Measurements from ENCODE around the gene TRPM4.
"Not testable (repeated sequence)": the region's sequence is repeated elsewhere in the genome, so short reads cannot be mapped to it uniquely, and the experiment has no call there.

TRPM4 gene

GRCh38 chr19:49127225-49127624, 30.4 kb upstream of the TRPM4 start:
- not testable (repeated sequence) for DNase-seq (ENCODE audit: low read depth)

- DNase-seq (ENCODE audit: low read depth), result peak; percentile 98
These were observed 29.7 kb upstream of the TRPM4 start for GRCh38 chr19:49127674-49128544.

GRCh38 chr19:49128545-49129237, 28.9 kb upstream of the TRPM4 start:
- DNase-seq (ENCODE audit: low read depth), result no peak

GRCh38 chr19:49129238-49129583, 28.4 kb upstream of the TRPM4 start:
- DNase-seq (ENCODE audit: low read depth), result no peak

- DNase-seq (ENCODE audit: low read depth), result no peak
These were observed 27.3 kb upstream of the TRPM4 start for GRCh38 chr19:49130325-49130724.

- no peak for DNase-seq (ENCODE audit: low read depth)
These were observed 24.5 kb upstream of the TRPM4 start for GRCh38 chr19:49132974-49133609.

GRCh38 chr19:49133621-49134454, 23.8 kb upstream of the TRPM4 start:
- DNase-seq (ENCODE audit: low read depth), result peak; percentile 74

GRCh38 chr19:49135686-49136085, 21.9 kb upstream of the TRPM4 start:
- DNase-seq (ENCODE audit: low read depth), result no peak

- DNase-seq (ENCODE audit: low read depth), result no peak
These were observed 20.8 kb upstream of the TRPM4 start for GRCh38 chr19:49136771-49137171.

- no peak for DNase-seq (ENCODE audit: low read depth)
These were observed 16.6 kb upstream of the TRPM4 start for GRCh38 chr19:49140951-49141350.

GRCh38 chr19:49141352-49141751, 16.2 kb upstream of the TRPM4 start:
- DNase-seq (ENCODE audit: low read depth), result no peak

GRCh38 chr19:49142866-49143335, 14.7 kb upstream of the TRPM4 start:
- DNase-seq (ENCODE audit: low read depth), result peak; percentile 95

GRCh38 chr19:49145573-49146407, 11.8 kb upstream of the TRPM4 start:
- DNase-seq (ENCODE audit: low read depth), result peak; percentile 72

- not testable (repeated sequence) for DNase-seq (ENCODE audit: low read depth)
These were observed 11.2 kb upstream of the TRPM4 start for GRCh38 chr19:49146408-49146770.

- no peak for DNase-seq (ENCODE audit: low read depth)
These were observed 9.4 kb upstream of the TRPM4 start for GRCh38 chr19:49148044-49148682.

- peak; percentile 96 for DNase-seq (ENCODE audit: low read depth)
These were observed 8.6 kb upstream of the TRPM4 start for GRCh38 chr19:49148784-49149651.

GRCh38 chr19:49149652-49150105, 7.9 kb upstream of the TRPM4 start:
- peak; percentile 79 for DNase-seq (ENCODE audit: low read depth)

- DNase-seq (ENCODE audit: low read depth), result peak; percentile 83
These were observed 7.3 kb upstream of the TRPM4 start for GRCh38 chr19:49150106-49150943.

GRCh38 chr19:49150944-49151243, 6.7 kb upstream of the TRPM4 start:
- no peak for DNase-seq (ENCODE audit: low read depth)

Measured in EH (cell line).